Body of pancreas (tissue), 4 donors: Measurements from ENCODE around the gene GCNT4. TPM values are rescaled to one million over a fixed set of nuclear protein-coding genes. Genes with fewer than 3 reads are reported as not detected.
A peak's percentile ranks its signal among the peaks of the same experiment; 100 is the strongest.
"Not testable (repeated sequence)": the region's sequence is repeated elsewhere in the genome, so short reads cannot be mapped to it uniquely, and the experiment has no call there.

Experiments used
- ATAC-seq: fragments of 150-250 bp; one replicate; pipeline ENCODE4 v1.9.1; 2016
- DNase-seq, 4 donors: peaks; one replicate each; pipeline ENCODE4 v3.0.0-alpha.2; 2019
- H3K27ac ChIP-seq, 4 donors: fragments of 200-600 bp; sonication (generic); 1 replicate in 3 of 4; 2 replicates in 1 of 4; pipeline versions ENCODE4 v1.5.1 to v1.6.1; 2016 to 2019; ENCODE audit warnings: mild to moderate bottlenecking in 1 of 4, mixed read lengths in 1 of 4, moderate library complexity in 1 of 4
- H3K27me3 ChIP-seq, 2 donors: fragments of 200-600 bp; sonication (generic); one replicate each; pipeline ENCODE4 v1.6.0; 2016; ENCODE audit warnings: mild to moderate bottlenecking in 1 of 2
- H3K36me3 ChIP-seq, 2 donors: fragments of 200-600 bp; sonication (generic); replicated peaks in 1 of 2; 2 replicates each; pipeline ENCODE4 v1.5.1; 2016; ENCODE audit warnings: low read depth in 2 of 2; ENCODE audit not compliant: insufficient read depth in 1 of 2
- H3K4me1 ChIP-seq: fragments of 200-600 bp; sonication (generic); one replicate; pipeline ENCODE4 v1.6.0; 2016
- H3K4me3 ChIP-seq, 2 donors: fragments of 200-600 bp; sonication (generic); 1 replicate in 1 of 2; 2 replicates in 1 of 2; pipeline ENCODE4 v1.5.1; 2016 to 2019
- H3K9me3 ChIP-seq, 3 donors: fragments of 200-600 bp; sonication (generic); 1 replicate in 2 of 3; 2 replicates in 1 of 3; pipeline ENCODE4 v1.5.1; 2016
- POLR2A ChIP-seq, 3 donors: fragments of 450-650 bp; IDR thresholded peaks; one replicate each; pipeline ENCODE4 v1.6.1; 2016; ENCODE audit warnings: antibody characterized with exemption in 3 of 3, mild to moderate bottlenecking in 2 of 3
- WGBS, 2 donors: methylation state at CpG; one replicate each; pipeline ENCODE4 v1.1.5; 2017; 5-methylcytosine and 5-hydroxymethylcytosine counted together
- intact Hi-C: fragments of 100-400 bp; cut with DNase I; formaldehyde crosslinking; loops from one replicate; pipeline ENCODE4 v1.15.1; 2023
- total RNA-seq, 2 donors: library from RNA; depleted of rRNA; stranded (reverse); fragments of >200 nt; gene quantifications; one replicate each; pipeline ENCODE4 v1.1.0, GENCODE V29; 2016
- TF ChIP-seq, protein P1 (sequence below), 7 experiments: fragments of 450-650 bp in 4 of 7; fragments of 200-600 bp in 3 of 7; sonication (generic) in 3 of 7; IDR thresholded peaks; one replicate each; pipeline ENCODE4 v1.5.1; 2016 to 2019; ENCODE audit warnings: antibody characterized with exemption in 7 of 7

GCNT4 gene, protein sequence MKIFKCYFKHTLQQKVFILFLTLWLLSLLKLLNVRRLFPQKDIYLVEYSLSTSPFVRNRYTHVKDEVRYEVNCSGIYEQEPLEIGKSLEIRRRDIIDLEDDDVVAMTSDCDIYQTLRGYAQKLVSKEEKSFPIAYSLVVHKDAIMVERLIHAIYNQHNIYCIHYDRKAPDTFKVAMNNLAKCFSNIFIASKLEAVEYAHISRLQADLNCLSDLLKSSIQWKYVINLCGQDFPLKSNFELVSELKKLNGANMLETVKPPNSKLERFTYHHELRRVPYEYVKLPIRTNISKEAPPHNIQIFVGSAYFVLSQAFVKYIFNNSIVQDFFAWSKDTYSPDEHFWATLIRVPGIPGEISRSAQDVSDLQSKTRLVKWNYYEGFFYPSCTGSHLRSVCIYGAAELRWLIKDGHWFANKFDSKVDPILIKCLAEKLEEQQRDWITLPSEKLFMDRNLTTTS
- 1 to 10 TPM; 3.3 to 4.2 TPM for total RNA-seq

DNA sequence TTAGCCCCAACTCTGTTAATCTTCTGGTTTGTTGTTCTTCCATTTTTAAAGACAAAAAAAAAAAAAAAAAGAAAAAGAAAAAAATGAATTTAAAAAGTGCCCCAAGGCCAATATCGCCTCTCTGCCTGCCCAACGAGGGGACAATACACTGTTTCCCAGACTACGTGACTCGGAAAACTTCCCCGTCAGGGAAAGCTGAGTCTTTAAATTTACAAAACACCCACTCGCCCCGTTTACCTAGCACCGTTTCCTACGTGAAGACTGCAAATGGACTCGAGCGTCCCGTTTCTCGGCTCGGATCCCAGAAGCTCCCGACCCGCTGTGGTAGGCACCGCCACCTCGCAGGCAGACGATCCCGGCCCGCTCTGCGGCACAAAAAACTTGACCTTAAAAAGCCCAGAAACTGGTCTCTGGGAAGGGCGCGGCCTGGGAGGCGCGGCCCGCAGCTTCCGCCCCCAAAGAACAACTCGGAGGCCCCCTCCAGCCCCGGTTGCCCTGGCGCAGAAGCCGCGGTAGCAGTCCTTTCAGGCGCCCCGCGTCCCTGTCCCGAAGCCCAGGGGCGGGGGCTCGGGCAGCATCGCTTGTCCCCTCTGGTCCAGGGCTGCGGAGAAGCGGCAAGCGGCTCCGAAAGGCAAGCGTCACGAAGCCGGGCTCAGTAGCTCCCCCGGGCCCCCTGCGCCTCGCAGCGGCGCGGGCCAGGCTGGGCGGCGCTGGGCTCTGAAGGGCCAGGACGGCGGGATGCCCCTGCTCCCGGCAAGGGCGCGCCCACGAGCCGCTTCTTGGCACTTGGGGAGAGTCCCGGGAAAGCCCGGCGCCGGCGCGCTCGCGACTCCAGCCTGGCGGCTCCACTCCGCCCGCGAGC lies at the start of gene GCNT4:
GCNT4 (minus strand) TSS at position 367 of the 862 bp plus-strand sequence. CDS start 22,521 bp downstream, outside the sequence.
- WGBS, 2 donors, result 0% methylated on average over 26 to 70 of the region's 74 CpGs
- DNase-seq (peak; percentile 56 to 71 (median 59)), ATAC-seq (peak; percentile 40)
- no peaks in the 10 kb centered on the region for H3K27me3 ChIP-seq
- H3K27ac ChIP-seq, result peak within 1 kb of the TSS; percentile 76 to 94 (median 91)
- H3K4me1 ChIP-seq, result peaks cover 52% of the 10 kb centered on the region
- H3K9me3 ChIP-seq, result no peaks in the 10 kb centered on the region
- H3K4me3 ChIP-seq, result peak within 1 kb of the TSS; percentile 84 to 87
- TF ChIP-seq POLR2A (IDR thresholded peaks at IDR 0.05), result peak in 1 of 3 donors; percentile 38
- TF ChIP-seq, protein P1, sequence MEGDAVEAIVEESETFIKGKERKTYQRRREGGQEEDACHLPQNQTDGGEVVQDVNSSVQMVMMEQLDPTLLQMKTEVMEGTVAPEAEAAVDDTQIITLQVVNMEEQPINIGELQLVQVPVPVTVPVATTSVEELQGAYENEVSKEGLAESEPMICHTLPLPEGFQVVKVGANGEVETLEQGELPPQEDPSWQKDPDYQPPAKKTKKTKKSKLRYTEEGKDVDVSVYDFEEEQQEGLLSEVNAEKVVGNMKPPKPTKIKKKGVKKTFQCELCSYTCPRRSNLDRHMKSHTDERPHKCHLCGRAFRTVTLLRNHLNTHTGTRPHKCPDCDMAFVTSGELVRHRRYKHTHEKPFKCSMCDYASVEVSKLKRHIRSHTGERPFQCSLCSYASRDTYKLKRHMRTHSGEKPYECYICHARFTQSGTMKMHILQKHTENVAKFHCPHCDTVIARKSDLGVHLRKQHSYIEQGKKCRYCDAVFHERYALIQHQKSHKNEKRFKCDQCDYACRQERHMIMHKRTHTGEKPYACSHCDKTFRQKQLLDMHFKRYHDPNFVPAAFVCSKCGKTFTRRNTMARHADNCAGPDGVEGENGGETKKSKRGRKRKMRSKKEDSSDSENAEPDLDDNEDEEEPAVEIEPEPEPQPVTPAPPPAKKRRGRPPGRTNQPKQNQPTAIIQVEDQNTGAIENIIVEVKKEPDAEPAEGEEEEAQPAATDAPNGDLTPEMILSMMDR (IDR thresholded peaks at IDR 0.05), result no peak
- intact Hi-C loops, result loop anchor here (10.0 kb wide), 1 partner anchor 118 kb away; no protein-coding TSS in a partner anchor
- H3K36me3 ChIP-seq, result no peaks in the 10 kb centered on the region

DNA sequence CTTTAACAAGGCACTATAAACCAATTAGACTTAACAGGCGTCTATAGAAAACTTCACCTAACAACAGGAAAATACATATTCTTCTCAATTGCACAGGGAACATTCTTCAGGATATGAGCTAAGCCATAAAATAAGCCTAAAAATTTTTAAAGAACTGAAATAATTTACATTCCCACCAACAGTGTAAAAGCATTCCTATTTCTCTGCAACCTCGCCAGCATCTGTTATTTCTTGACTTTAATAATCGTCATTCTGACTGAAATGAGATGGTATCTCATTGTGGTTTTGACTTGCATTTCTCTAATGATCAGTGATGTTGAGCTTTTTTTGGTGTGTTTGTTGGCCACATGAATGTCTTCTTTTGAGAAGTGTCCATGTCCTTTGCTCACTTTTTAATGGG lies 43.6 kb upstream of the GCNT4 start:
- H3K36me3 ChIP-seq, H3K27ac ChIP-seq, DNase-seq, intact Hi-C loops, H3K27me3 ChIP-seq, H3K4me1 ChIP-seq, H3K9me3 ChIP-seq, ATAC-seq, H3K4me3 ChIP-seq: not testable (repeated sequence)
- 75 to 82% methylated on average over 3 of the region's 3 CpGs for WGBS, 2 donors

DNA sequence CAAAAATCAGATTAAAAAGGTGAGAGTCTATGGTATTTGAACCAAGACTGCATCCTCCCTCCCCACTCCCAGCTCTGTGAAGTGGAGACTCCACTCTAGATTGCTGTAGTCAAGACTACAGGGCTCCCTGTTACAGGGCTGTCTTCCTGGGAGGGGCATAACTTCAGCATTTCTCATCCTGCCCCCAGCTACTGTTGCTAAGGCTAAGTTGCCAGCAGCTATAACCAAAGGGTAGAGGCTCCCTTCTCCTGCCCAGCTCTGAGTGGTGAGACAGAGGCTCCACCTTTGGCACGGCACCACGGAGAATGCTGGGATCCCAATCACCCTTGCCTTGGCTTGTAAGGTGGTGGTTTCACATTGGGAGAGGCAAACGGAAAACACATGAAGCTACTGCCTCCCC lies 39.2 kb upstream of the GCNT4 start:
- H3K4me1 ChIP-seq, result no peaks in the 10 kb centered on the region
- DNase-seq (no peak), ATAC-seq (no peak)
- no peaks in the 10 kb centered on the region for H3K9me3 ChIP-seq
- intact Hi-C loops, result no loop called here
- no peak overlapping the region for H3K4me3 ChIP-seq
- WGBS, 2 donors, result 89 to 90% methylated on average over 2 to 3 of the region's 3 CpGs
- H3K27ac ChIP-seq, result no peak overlapping the region
- TF ChIP-seq POLR2A (IDR thresholded peaks at IDR 0.05), result no peak
- TF ChIP-seq, protein P1 (IDR thresholded peaks at IDR 0.05), result no peak
- no peaks in the 10 kb centered on the region for H3K36me3 ChIP-seq
- H3K27me3 ChIP-seq, result no peaks in the 10 kb centered on the region

DNA sequence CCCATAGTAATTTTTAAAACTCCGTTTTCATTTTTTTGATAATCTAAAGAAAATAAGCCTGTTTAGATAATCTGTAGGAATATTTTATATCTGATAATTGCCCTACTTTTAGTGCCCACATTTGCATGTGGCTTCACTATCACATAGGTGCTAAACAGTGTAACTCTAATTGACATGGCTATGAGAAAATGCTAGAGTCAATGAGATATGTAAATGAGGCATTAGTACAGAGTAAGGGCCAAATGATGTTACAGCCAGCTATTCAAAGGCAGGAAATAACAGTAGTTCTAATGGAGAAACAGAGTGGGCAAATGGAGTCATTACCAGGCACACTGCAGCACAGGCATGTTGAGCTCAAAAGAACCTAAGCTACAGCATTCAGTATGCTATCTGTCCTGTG lies 37.3 kb upstream of the GCNT4 start:
- DNase-seq (no peak), ATAC-seq (no peak)
- Histone ChIP-seq H3K4me1 (no peaks in the 10 kb centered on the region), H3K27ac (no peak overlapping the region), H3K9me3 (no peaks in the 10 kb centered on the region), H3K36me3 (no peaks in the 10 kb centered on the region), H3K4me3 (no peak overlapping the region), H3K27me3 (no peaks in the 10 kb centered on the region)
- WGBS, 2 donors, result 70 to 74% methylated on average over 1 of the region's 1 CpG
- TF ChIP-seq, protein P1 (IDR thresholded peaks at IDR 0.05), result no peak
- TF ChIP-seq POLR2A (IDR thresholded peaks at IDR 0.05), result no peak
- intact Hi-C loops, result no loop called here

DNA sequence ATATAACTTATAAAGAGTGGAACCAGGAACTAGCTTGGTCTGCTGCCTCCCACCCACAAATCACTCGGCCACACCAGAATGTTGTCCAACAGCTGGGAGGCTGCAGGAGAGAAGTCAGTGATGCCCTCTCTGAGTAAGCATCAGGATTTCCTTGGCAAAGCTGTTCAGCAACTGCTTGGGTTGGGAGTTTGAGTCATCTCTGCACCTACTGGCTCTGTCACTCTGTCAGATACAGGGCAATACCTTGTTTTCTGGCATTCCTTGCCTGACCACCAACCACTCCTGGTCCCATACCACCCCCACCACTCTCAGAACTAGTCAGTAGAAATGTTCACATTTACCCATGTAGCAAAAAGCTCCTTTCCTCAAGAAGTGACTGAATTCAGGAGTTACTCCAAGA lies 36.8 kb upstream of the GCNT4 start:
- Histone ChIP-seq H3K9me3 (no peaks in the 10 kb centered on the region), H3K36me3 (no peaks in the 10 kb centered on the region), H3K4me1 (no peaks in the 10 kb centered on the region), H3K27ac (no peak overlapping the region), H3K4me3 (no peak overlapping the region), H3K27me3 (no peaks in the 10 kb centered on the region)
- intact Hi-C loops, result no loop called here
- WGBS, 2 donors, result 70 to 86% methylated on average over 1 of the region's 1 CpG
- TF ChIP-seq, protein P1 (IDR thresholded peaks at IDR 0.05), result no peak
- TF ChIP-seq POLR2A (IDR thresholded peaks at IDR 0.05), result no peak
- ATAC-seq (no peak), DNase-seq (no peak)
